ENCODE results near the gene CDCA4.

The CDCA4 gene

GRCh38 chr14:104989236-104989950 is 31.5 kb downstream of the CDCA4 start:
- H3K4me3 ChIP-seq (ENCODE audit: low read depth in 1 of 2, low read length in 2 of 2) = no peak overlapping the region
- no peak overlapping the region for H2AFZ ChIP-seq (ENCODE audit: low read depth, low read length)
- H3K4me1 ChIP-seq (ENCODE audit: insufficient read depth, low read length) = peaks cover 17% of the 10 kb centered on the region
- TF ChIP-seq, protein P1, sequence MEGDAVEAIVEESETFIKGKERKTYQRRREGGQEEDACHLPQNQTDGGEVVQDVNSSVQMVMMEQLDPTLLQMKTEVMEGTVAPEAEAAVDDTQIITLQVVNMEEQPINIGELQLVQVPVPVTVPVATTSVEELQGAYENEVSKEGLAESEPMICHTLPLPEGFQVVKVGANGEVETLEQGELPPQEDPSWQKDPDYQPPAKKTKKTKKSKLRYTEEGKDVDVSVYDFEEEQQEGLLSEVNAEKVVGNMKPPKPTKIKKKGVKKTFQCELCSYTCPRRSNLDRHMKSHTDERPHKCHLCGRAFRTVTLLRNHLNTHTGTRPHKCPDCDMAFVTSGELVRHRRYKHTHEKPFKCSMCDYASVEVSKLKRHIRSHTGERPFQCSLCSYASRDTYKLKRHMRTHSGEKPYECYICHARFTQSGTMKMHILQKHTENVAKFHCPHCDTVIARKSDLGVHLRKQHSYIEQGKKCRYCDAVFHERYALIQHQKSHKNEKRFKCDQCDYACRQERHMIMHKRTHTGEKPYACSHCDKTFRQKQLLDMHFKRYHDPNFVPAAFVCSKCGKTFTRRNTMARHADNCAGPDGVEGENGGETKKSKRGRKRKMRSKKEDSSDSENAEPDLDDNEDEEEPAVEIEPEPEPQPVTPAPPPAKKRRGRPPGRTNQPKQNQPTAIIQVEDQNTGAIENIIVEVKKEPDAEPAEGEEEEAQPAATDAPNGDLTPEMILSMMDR (IDR thresholded peaks at IDR 0.05; ENCODE audit: borderline replicate concordance, extremely low read depth, low read length, poor library complexity, severe bottlenecking) = no peak
- no peak for TF ChIP-seq EZH2 (IDR thresholded peaks at IDR 0.05; ENCODE audit: borderline replicate concordance, low read depth, low read length, severe bottlenecking)
- ATAC-seq (ENCODE audit: insufficient read depth, low read depth) (no peak), DNase-seq (no peak)
- no peaks in the 10 kb centered on the region for H3K27me3 ChIP-seq (ENCODE audit: insufficient read depth, low read length, poor library complexity)
- 0 out of 2 replicates have a peak, but pooled peaks cover 3% of the 10 kb centered on the region for H4K20me1 ChIP-seq (ENCODE audit: insufficient read depth, low read length)
- no peaks in the 10 kb centered on the region for H3K36me3 ChIP-seq (ENCODE audit: insufficient read depth, low read length)
- H3K9ac ChIP-seq (ENCODE audit: low read depth, low read length) = no peak overlapping the region
- no peak overlapping the region for H3K4me2 ChIP-seq (ENCODE audit: insufficient read depth, low read length)
- no peaks in the 10 kb centered on the region for H3K79me2 ChIP-seq (ENCODE audit: insufficient read depth, low read length)
- H3K9me3 ChIP-seq (ENCODE audit: insufficient read depth, low read length, severe bottlenecking) = no peaks in the 10 kb centered on the region
- H3K27ac ChIP-seq (ENCODE audit: low read length) = no peak overlapping the region

GRCh38 chr14:104986487-104987164 is 34.3 kb downstream of the CDCA4 start:
- ATAC-seq (ENCODE audit: insufficient read depth, low read depth) = no peak
- Histone ChIP-seq H3K4me1 (ENCODE audit: insufficient read depth, low read length) (peaks cover 17% of the 10 kb centered on the region), H3K27ac (ENCODE audit: low read length) (no peak overlapping the region)

DNA sequence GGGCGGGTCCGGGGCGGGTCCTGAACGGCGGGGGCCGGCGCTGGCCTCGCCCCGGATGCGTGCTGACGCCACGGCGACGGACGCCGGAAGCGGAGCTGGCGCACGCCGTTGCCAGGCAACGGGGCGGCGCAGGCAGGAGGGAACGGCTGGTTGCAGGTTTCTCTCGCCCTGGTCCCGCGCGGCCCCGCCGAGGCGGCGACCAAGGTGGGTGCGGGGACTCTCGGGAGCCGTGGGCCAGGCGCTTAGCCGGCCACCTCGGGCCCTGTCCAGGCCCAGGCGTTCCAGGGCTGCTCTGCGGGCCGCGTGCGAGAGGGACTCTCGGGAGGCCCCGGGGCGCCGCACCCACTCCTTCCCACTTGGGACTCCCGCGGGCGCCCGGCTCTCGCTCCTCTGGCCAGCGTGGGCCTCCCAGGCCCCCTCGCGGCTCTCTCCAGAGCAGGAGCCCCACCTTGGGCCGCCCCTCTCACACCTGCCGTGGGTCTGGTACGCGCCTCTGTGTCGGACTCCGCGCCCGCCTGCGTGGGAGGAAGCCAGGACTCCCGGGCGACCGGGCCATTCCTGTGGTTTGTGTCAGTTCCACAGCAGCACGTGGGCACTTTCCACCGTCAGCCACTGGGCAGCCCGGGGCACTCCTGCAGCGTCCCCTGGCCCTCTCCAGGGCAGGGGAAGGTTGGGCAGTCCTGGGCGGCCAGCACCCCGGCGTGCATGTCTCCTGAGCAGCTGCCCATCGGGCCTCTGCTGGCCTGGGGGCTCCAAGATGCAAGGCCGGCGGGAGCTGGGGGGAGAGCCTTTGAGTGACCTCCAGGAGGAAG is 35.0 kb downstream of the CDCA4 start, which contains the start of gene CLBA1:
CLBA1 (plus strand) TSS at position 114 of the 812 bp plus-strand sequence; CDS start at position 758, 644 bp downstream.
- no peaks in the 10 kb centered on the region for H3K36me3 ChIP-seq (ENCODE audit: insufficient read depth, low read length)
- peak within 1 kb of the TSS; percentile 65 for H3K9ac ChIP-seq (ENCODE audit: low read depth, low read length)
- no peaks in the 10 kb centered on the region for H3K79me2 ChIP-seq (ENCODE audit: insufficient read depth, low read length)
- no peak within 1 kb of the TSS for H3K27ac ChIP-seq (ENCODE audit: low read length)
- H3K4me2 ChIP-seq (ENCODE audit: insufficient read depth, low read length) = peak within 1 kb of the TSS; percentile 89
- peak within 1 kb of the TSS; percentile 57 to 81; a peak in 3 of 4 replicates for H3K4me3 ChIP-seq (ENCODE audit: low read depth in 1 of 2, low read length in 2 of 2)
- H4K20me1 ChIP-seq (ENCODE audit: insufficient read depth, low read length) = no peaks in the 10 kb centered on the region
- H3K9me3 ChIP-seq (ENCODE audit: insufficient read depth, low read length, severe bottlenecking) = no peaks in the 10 kb centered on the region
- H2AFZ ChIP-seq (ENCODE audit: low read depth, low read length) = peak within 1 kb of the TSS; percentile 88
- peaks cover 17% of the 10 kb centered on the region for H3K4me1 ChIP-seq (ENCODE audit: insufficient read depth, low read length)
- peak; percentile 97 for ATAC-seq (ENCODE audit: insufficient read depth, low read depth)
- TF ChIP-seq EZH2 (IDR thresholded peaks at IDR 0.05; ENCODE audit: borderline replicate concordance, low read depth, low read length, severe bottlenecking) = no peak
- TF ChIP-seq, protein P1 (IDR thresholded peaks at IDR 0.05; ENCODE audit: borderline replicate concordance, extremely low read depth, low read length, poor library complexity, severe bottlenecking) = no peak
- DNase-seq = peak; percentile 88
- no peaks in the 10 kb centered on the region for H3K27me3 ChIP-seq (ENCODE audit: insufficient read depth, low read length, poor library complexity)

More at GRCh38 chr14:104986487-104987164, 34.3 kb downstream of the CDCA4 start:
- no peak overlapping the region for H2AFZ ChIP-seq (ENCODE audit: low read depth, low read length)
- no peaks in the 10 kb centered on the region for H3K9me3 ChIP-seq (ENCODE audit: insufficient read depth, low read length, severe bottlenecking)
- no peaks in the 10 kb centered on the region for H4K20me1 ChIP-seq (ENCODE audit: insufficient read depth, low read length)
- TF ChIP-seq EZH2 (IDR thresholded peaks at IDR 0.05; ENCODE audit: borderline replicate concordance, low read depth, low read length, severe bottlenecking) = no peak
- TF ChIP-seq, protein P1 (IDR thresholded peaks at IDR 0.05; ENCODE audit: borderline replicate concordance, extremely low read depth, low read length, poor library complexity, severe bottlenecking) = no peak
- H3K9ac ChIP-seq (ENCODE audit: low read depth, low read length) = peak overlapping the region; percentile 65; the same call in 1 of the 2 replicates
- no peaks in the 10 kb centered on the region for H3K36me3 ChIP-seq (ENCODE audit: insufficient read depth, low read length)
- H3K27me3 ChIP-seq (ENCODE audit: insufficient read depth, low read length, poor library complexity) = no peaks in the 10 kb centered on the region
- DNase-seq = no peak
- H3K79me2 ChIP-seq (ENCODE audit: insufficient read depth, low read length) = no peaks in the 10 kb centered on the region
- H3K4me2 ChIP-seq (ENCODE audit: insufficient read depth, low read length) = peak overlapping the region; percentile 89
- peak overlapping the region; percentile 57 to 81; a peak in 3 of 4 replicates for H3K4me3 ChIP-seq (ENCODE audit: low read depth in 1 of 2, low read length in 2 of 2)
